HEK293 (cell line): Measurements from ENCODE around the gene STOX1.

Experiments
- GLI2 ChIP-seq: fragments of 450-650 bp; formaldehyde crosslinking; IDR thresholded peaks from 2 replicates; pipeline ENCODE4; 2017; ENCODE audit warnings: missing biosample characterization, missing genetic modification characterization, low read depth, borderline replicate concordance
- YY1 ChIP-seq: fragments of 450-650 bp; formaldehyde crosslinking; IDR thresholded peaks from 2 replicates; pipeline ENCODE4 v1.5.1; 2018; ENCODE audit warnings: missing biosample characterization, missing genetic modification characterization
- YY2 ChIP-seq: fragments of 450-650 bp; formaldehyde crosslinking; IDR thresholded peaks from 2 replicates; pipeline ENCODE4 v1.5.1; 2016; ENCODE audit warnings: missing biosample characterization, missing genetic modification characterization
- ZBTB48 ChIP-seq: fragments of 450-650 bp; formaldehyde crosslinking; IDR thresholded peaks from 2 replicates; pipeline ENCODE4 v1.5.1; 2016; ENCODE audit warnings: missing biosample characterization, missing genetic modification characterization
- ZNF140 ChIP-seq: fragments of 450-650 bp; formaldehyde crosslinking; IDR thresholded peaks from 2 replicates; pipeline ENCODE4 v1.5.1; 2016; ENCODE audit warnings: missing biosample characterization, missing genetic modification characterization
- ZNF214 ChIP-seq: fragments of 450-650 bp; formaldehyde crosslinking; IDR thresholded peaks from 2 replicates; pipeline ENCODE4 v1.5.1; 2017; ENCODE audit warnings: missing biosample characterization, mild to moderate bottlenecking, missing genetic modification characterization, borderline replicate concordance
- ZNF223 ChIP-seq: fragments of 450-650 bp; formaldehyde crosslinking; IDR thresholded peaks from 2 replicates; pipeline ENCODE4 v1.5.1; 2016; ENCODE audit warnings: missing biosample characterization, missing genetic modification characterization
- ZNF274 ChIP-seq, 2 experiments: fragments of 200-500 bp in 1 of 2; fragments of 450-650 bp in 1 of 2; sonication (Bioruptor generic) in 1 of 2; formaldehyde crosslinking in 1 of 2; IDR thresholded peaks; 2 replicates each; pipeline versions ENCODE4 v1.5.1 to v1.6.1; 2014 to 2016; ENCODE audit warnings: borderline replicate concordance in 1 of 2, inconsistent platforms in 1 of 2, low read length in 1 of 2, missing biosample characterization in 1 of 2, missing genetic modification characterization in 1 of 2
- ZNF324 ChIP-seq: fragments of 450-650 bp; formaldehyde crosslinking; IDR thresholded peaks from 2 replicates; pipeline ENCODE4 v1.5.1; 2016; ENCODE audit warnings: missing biosample characterization, missing genetic modification characterization
- ZNF416 ChIP-seq: fragments of 450-650 bp; formaldehyde crosslinking; IDR thresholded peaks from 2 replicates; pipeline ENCODE4 v1.5.1; 2016; ENCODE audit warnings: missing biosample characterization, missing genetic modification characterization
- ZNF426 ChIP-seq: fragments of 450-650 bp; formaldehyde crosslinking; IDR thresholded peaks from 2 replicates; pipeline ENCODE4 v1.5.1; 2017; ENCODE audit warnings: missing biosample characterization, missing genetic modification characterization, mild to moderate bottlenecking, inconsistent platforms, moderate library complexity
- ZNF530 ChIP-seq: fragments of 450-650 bp; formaldehyde crosslinking; IDR thresholded peaks from 2 replicates; pipeline ENCODE4 v1.5.1; 2016; ENCODE audit warnings: low read depth, missing biosample characterization, missing genetic modification characterization
- ZNF558 ChIP-seq: fragments of 450-650 bp; formaldehyde crosslinking; IDR thresholded peaks from 2 replicates; pipeline ENCODE4 v1.5.1; 2016; ENCODE audit warnings: missing biosample characterization, missing genetic modification characterization
- ZNF664 ChIP-seq: fragments of 450-650 bp; formaldehyde crosslinking; IDR thresholded peaks from 2 replicates; pipeline ENCODE4 v1.5.1; 2016; ENCODE audit warnings: missing biosample characterization, missing genetic modification characterization
- ZXDB ChIP-seq: fragments of 450-650 bp; formaldehyde crosslinking; IDR thresholded peaks from 2 replicates; pipeline ENCODE4 v1.5.1; 2016; ENCODE audit warnings: missing biosample characterization, missing genetic modification characterization
- TF ChIP-seq, protein P1 (sequence below): fragments of 450-650 bp; formaldehyde crosslinking; conservative IDR thresholded peaks from 2 replicates; pipeline ENCODE4 v1.5.1; 2016; ENCODE audit warnings: low read depth, missing biosample characterization, missing genetic modification characterization
- TF ChIP-seq, protein P2 (sequence below): fragments of 450-650 bp; formaldehyde crosslinking; optimal IDR thresholded peaks from 2 replicates; pipeline ENCODE3; 2016; ENCODE audit warnings: missing biosample characterization, mild to moderate bottlenecking, missing genetic modification characterization
- TF ChIP-seq, protein P3 (sequence below): fragments of 450-650 bp; formaldehyde crosslinking; IDR thresholded peaks from 2 replicates; pipeline ENCODE4 v1.5.1; 2016; ENCODE audit warnings: missing biosample characterization, missing genetic modification characterization, borderline replicate concordance
- TF ChIP-seq, protein P4 (sequence below): fragments of 450-650 bp; formaldehyde crosslinking; IDR thresholded peaks from 2 replicates; pipeline ENCODE4 v1.5.1; 2016; ENCODE audit warnings: missing biosample characterization, missing genetic modification characterization
- TF ChIP-seq, protein P5 (sequence below): fragments of 450-650 bp; formaldehyde crosslinking; IDR thresholded peaks from 2 replicates; pipeline ENCODE4 v1.5.1; 2017; ENCODE audit warnings: missing biosample characterization, missing genetic modification characterization
- TF ChIP-seq, protein P6 (sequence below): fragments of 450-650 bp; formaldehyde crosslinking; IDR thresholded peaks from 2 replicates; pipeline ENCODE4 v1.5.1; 2016; ENCODE audit warnings: missing biosample characterization, missing genetic modification characterization
- TF ChIP-seq, protein P7 (sequence below): fragments of 450-650 bp; formaldehyde crosslinking; IDR thresholded peaks from 2 replicates; pipeline ENCODE4 v1.5.1; 2016; ENCODE audit warnings: missing biosample characterization, missing genetic modification characterization

STOX1 gene

DNA sequence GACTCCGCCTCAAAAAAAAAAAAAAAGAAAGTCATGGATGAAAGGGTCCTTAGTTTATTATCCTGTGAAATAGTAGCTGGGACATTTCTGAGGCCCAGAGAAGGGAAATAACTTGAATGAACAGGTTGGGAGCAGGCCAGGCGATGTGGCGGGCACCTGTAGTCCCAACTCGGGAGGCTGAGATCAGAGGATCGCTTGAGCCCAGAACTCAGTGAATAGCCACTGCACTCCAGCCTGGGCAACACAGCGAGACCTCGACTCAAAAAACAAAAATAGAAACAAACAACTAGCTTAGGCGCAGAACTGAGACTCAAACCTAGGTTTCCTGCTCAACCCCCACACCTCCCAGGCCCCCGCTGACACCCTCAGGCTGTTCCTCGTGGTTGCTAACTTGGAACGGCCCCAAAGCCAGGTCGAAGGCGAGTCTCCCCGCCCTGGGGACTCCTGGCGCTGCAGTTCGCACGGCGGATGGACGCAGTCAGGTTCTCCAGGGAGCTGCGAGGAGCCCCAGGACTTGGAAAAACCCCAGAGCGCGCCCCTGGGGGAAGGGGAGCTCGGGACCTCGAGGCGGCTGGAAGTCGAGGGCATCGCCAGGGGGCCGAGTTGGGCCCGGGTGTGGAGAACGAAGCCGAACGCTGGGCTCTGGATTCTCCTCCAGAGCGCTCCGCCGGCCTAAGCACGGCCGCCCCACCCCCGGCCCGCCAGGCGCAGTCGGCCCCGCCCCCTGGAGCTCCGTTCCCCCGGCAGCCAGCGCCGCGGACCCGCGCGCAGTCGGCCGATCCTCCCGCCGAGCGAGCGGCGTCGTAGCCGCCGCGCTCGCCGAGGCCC lies at the start of gene STOX1 (continued):
- TF ChIP-seq, protein P1, sequence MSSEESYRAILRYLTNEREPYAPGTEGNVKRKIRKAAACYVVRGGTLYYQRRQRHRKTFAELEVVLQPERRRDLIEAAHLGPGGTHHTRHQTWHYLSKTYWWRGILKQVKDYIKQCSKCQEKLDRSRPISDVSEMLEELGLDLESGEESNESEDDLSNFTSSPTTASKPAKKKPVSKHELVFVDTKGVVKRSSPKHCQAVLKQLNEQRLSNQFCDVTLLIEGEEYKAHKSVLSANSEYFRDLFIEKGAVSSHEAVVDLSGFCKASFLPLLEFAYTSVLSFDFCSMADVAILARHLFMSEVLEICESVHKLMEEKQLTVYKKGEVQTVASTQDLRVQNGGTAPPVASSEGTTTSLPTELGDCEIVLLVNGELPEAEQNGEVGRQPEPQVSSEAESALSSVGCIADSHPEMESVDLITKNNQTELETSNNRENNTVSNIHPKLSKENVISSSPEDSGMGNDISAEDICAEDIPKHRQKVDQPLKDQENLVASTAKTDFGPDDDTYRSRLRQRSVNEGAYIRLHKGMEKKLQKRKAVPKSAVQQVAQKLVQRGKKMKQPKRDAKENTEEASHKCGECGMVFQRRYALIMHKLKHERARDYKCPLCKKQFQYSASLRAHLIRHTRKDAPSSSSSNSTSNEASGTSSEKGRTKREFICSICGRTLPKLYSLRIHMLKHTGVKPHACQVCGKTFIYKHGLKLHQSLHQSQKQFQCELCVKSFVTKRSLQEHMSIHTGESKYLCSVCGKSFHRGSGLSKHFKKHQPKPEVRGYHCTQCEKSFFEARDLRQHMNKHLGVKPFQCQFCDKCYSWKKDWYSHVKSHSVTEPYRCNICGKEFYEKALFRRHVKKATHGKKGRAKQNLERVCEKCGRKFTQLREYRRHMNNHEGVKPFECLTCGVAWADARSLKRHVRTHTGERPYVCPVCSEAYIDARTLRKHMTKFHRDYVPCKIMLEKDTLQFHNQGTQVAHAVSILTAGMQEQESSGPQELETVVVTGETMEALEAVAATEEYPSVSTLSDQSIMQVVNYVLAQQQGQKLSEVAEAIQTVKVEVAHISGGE (tag by site-specific recombination): 0 out of 2 replicates have a peak, but pooled peaks have one; percentile 20
- TF ChIP-seq ZNF416 (no peak), ZNF558 (tag by site-specific recombination) (no peak), ZNF274 (IDR thresholded peaks at IDR 0.05; ENCODE audit: low read length) (no peak), ZNF274 (tag by site-specific recombination; IDR thresholded peaks at IDR 0.05; ENCODE audit: borderline replicate concordance) (no peak), YY2 (tag by site-specific recombination) (no peak), GLI2 (tag by site-specific recombination) (no peak), ZNF426 (tag by site-specific recombination) (no peak), ZXDB (tag by site-specific recombination) (peak; percentile 76), ZNF664 (no peak), ZNF530 (tag by site-specific recombination) (no peak), ZNF223 (tag by site-specific recombination) (no peak), ZNF140 (no peak), ZBTB48 (peak; percentile 57; the same call in 1 of the 2 replicates), ZNF214 (tag by site-specific recombination) (no peak), YY1 (no peak), ZNF324 (tag by site-specific recombination) (0 out of 2 replicates have a peak, but pooled peaks have one; percentile 23)
- TF ChIP-seq, protein P2, sequence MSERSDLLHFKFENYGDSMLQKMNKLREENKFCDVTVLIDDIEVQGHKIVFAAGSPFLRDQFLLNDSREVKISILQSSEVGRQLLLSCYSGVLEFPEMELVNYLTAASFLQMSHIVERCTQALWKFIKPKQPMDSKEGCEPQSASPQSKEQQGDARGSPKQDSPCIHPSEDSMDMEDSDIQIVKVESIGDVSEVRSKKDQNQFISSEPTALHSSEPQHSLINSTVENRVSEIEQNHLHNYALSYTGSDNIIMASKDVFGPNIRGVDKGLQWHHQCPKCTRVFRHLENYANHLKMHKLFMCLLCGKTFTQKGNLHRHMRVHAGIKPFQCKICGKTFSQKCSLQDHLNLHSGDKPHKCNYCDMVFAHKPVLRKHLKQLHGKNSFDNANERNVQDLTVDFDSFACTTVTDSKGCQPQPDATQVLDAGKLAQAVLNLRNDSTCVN (tag by site-specific recombination): peak; percentile 63
- TF ChIP-seq, protein P3, sequence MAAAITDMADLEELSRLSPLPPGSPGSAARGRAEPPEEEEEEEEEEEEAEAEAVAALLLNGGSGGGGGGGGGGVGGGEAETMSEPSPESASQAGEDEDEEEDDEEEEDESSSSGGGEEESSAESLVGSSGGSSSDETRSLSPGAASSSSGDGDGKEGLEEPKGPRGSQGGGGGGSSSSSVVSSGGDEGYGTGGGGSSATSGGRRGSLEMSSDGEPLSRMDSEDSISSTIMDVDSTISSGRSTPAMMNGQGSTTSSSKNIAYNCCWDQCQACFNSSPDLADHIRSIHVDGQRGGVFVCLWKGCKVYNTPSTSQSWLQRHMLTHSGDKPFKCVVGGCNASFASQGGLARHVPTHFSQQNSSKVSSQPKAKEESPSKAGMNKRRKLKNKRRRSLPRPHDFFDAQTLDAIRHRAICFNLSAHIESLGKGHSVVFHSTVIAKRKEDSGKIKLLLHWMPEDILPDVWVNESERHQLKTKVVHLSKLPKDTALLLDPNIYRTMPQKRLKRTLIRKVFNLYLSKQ (tag by site-specific recombination): no peak
- TF ChIP-seq, protein P4, sequence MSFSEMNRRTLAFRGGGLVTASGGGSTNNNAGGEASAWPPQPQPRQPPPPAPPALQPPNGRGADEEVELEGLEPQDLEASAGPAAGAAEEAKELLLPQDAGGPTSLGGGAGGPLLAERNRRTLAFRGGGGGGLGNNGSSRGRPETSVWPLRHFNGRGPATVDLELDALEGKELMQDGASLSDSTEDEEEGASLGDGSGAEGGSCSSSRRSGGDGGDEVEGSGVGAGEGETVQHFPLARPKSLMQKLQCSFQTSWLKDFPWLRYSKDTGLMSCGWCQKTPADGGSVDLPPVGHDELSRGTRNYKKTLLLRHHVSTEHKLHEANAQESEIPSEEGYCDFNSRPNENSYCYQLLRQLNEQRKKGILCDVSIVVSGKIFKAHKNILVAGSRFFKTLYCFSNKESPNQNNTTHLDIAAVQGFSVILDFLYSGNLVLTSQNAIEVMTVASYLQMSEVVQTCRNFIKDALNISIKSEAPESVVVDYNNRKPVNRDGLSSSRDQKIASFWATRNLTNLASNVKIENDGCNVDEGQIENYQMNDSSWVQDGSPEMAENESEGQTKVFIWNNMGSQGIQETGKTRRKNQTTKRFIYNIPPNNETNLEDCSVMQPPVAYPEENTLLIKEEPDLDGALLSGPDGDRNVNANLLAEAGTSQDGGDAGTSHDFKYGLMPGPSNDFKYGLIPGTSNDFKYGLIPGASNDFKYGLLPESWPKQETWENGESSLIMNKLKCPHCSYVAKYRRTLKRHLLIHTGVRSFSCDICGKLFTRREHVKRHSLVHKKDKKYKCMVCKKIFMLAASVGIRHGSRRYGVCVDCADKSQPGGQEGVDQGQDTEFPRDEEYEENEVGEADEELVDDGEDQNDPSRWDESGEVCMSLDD: no peak
- TF ChIP-seq, protein P5, sequence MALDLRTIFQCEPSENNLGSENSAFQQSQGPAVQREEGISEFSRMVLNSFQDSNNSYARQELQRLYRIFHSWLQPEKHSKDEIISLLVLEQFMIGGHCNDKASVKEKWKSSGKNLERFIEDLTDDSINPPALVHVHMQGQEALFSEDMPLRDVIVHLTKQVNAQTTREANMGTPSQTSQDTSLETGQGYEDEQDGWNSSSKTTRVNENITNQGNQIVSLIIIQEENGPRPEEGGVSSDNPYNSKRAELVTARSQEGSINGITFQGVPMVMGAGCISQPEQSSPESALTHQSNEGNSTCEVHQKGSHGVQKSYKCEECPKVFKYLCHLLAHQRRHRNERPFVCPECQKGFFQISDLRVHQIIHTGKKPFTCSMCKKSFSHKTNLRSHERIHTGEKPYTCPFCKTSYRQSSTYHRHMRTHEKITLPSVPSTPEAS (tag by site-specific recombination): no peak
- TF ChIP-seq, protein P6, sequence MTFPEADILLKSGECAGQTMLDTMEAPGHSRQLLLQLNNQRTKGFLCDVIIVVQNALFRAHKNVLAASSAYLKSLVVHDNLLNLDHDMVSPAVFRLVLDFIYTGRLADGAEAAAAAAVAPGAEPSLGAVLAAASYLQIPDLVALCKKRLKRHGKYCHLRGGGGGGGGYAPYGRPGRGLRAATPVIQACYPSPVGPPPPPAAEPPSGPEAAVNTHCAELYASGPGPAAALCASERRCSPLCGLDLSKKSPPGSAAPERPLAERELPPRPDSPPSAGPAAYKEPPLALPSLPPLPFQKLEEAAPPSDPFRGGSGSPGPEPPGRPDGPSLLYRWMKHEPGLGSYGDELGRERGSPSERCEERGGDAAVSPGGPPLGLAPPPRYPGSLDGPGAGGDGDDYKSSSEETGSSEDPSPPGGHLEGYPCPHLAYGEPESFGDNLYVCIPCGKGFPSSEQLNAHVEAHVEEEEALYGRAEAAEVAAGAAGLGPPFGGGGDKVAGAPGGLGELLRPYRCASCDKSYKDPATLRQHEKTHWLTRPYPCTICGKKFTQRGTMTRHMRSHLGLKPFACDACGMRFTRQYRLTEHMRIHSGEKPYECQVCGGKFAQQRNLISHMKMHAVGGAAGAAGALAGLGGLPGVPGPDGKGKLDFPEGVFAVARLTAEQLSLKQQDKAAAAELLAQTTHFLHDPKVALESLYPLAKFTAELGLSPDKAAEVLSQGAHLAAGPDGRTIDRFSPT: no peak; the same call in 1 of the 2 replicates
- TF ChIP-seq, protein P7, sequence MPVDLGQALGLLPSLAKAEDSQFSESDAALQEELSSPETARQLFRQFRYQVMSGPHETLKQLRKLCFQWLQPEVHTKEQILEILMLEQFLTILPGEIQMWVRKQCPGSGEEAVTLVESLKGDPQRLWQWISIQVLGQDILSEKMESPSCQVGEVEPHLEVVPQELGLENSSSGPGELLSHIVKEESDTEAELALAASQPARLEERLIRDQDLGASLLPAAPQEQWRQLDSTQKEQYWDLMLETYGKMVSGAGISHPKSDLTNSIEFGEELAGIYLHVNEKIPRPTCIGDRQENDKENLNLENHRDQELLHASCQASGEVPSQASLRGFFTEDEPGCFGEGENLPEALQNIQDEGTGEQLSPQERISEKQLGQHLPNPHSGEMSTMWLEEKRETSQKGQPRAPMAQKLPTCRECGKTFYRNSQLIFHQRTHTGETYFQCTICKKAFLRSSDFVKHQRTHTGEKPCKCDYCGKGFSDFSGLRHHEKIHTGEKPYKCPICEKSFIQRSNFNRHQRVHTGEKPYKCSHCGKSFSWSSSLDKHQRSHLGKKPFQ (tag by site-specific recombination): no peak
